Transverse colon (tissue), 4 donors: ENCODE results near the gene KCNQ2. TPM values are rescaled to one million over a fixed set of nuclear protein-coding genes. Genes with fewer than 3 reads are reported as not detected.

Experiments used
- DNase-seq: peaks from one replicate; pipeline ENCODE4 v3.0.0-alpha.2; 2019
- H3K27ac ChIP-seq, 4 donors: fragments of 200-600 bp; sonication (generic); 2 replicates each; pipeline ENCODE4 v1.5.1; 2016 to 2018; ENCODE audit warnings: inconsistent platforms in 4 of 4
- H3K27me3 ChIP-seq: fragments of 200-600 bp; sonication (generic); 2 replicates; pipeline ENCODE4 v1.5.1; 2017; ENCODE audit warnings: inconsistent platforms
- H3K36me3 ChIP-seq, 4 donors: fragments of 200-600 bp; sonication (generic); 2 replicates each; pipeline ENCODE4 v1.5.1; 2017 to 2019; ENCODE audit warnings: inconsistent platforms in 4 of 4
- H3K4me1 ChIP-seq, 4 donors: fragments of 200-600 bp; sonication (generic); 2 replicates each; pipeline ENCODE4 v1.5.1; 2017 to 2020; ENCODE audit warnings: inconsistent platforms in 4 of 4
- H3K4me3 ChIP-seq, 4 donors: fragments of 200-600 bp; sonication (generic); 1 replicate in 1 of 4; 2 replicates in 3 of 4; pipeline versions ENCODE4 v1.5.1 to v1.6.1; 2017 to 2019; ENCODE audit warnings: inconsistent platforms in 4 of 4
- H3K9me3 ChIP-seq, 2 donors: fragments of 200-600 bp; sonication (generic); 2 replicates each; pipeline ENCODE4 v1.5.1; 2017 to 2019; ENCODE audit warnings: inconsistent platforms in 2 of 2
- CTCF ChIP-seq, 5 experiments: fragments of 200-600 bp in 3 of 5; fragments of 450-650 bp in 2 of 5; sonication (generic) in 3 of 5; IDR thresholded peaks; 1 replicate in 2 of 5; 2 replicates in 3 of 5; pipeline ENCODE4 v1.5.1; 2016 to 2017; ENCODE audit warnings: antibody characterized with exemption in 5 of 5, inconsistent platforms in 3 of 5, mild to moderate bottlenecking in 2 of 5, moderate library complexity in 1 of 5
- EP300 ChIP-seq: sonication (generic); formaldehyde crosslinking; IDR thresholded peaks from one replicate; pipeline ENCODE4 v1.6.1; 2017; ENCODE audit warnings: antibody characterized with exemption, low read depth
- POLR2A ChIP-seq: fragments of 450-650 bp; IDR thresholded peaks from one replicate; pipeline ENCODE4 v1.6.1; 2016; ENCODE audit warnings: antibody characterized with exemption, mild to moderate bottlenecking, moderate library complexity
- POLR2AphosphoS5 ChIP-seq, 3 donors: sonication (generic); formaldehyde crosslinking; IDR thresholded peaks; one replicate each; pipeline ENCODE4 v1.6.1; 2016; ENCODE audit warnings: antibody characterized with exemption in 3 of 3
- WGBS, 2 donors: methylation state at CpG; one replicate each; pipeline ENCODE4 v1.1.5; 2018; ENCODE audit warnings: low coverage in 1 of 2; 5-methylcytosine and 5-hydroxymethylcytosine counted together
- in situ Hi-C, 4 donors: fragments of 200-750 bp; cut with MboI; loops; one replicate each; pipeline versions ENCODE4 v1.15.0 to v1.15.1; 2017; ENCODE audit warnings: low sequenced_read_pairs in 3 of 4, low pct_ligation_motif_present in 1 of 4, low pct_unique_long_range_greater_than_20kb in 1 of 4
- intact Hi-C: fragments of 100-400 bp; cut with DNase I; formaldehyde crosslinking; loops from one replicate; pipeline ENCODE4 v1.15.1; 2023; ENCODE audit warnings: low total_unique reads
- total RNA-seq, 4 donors: library from RNA; depleted of rRNA; stranded (reverse); fragments of >200 nt; gene quantifications; one replicate each; pipeline ENCODE4 v1.1.0, GENCODE V29; 2016

Gene KCNQ2
- total RNA-seq, 4 donors from 2014 or later: 0.32 to 0.41 (median 0.37) TPM; not detected in 1

- TF ChIP-seq POLR2AphosphoS5 (IDR thresholded peaks at IDR 0.05): no peak
- TF ChIP-seq POLR2A: no peak
- TF ChIP-seq CTCF (IDR thresholded peaks at IDR 0.05): no peak
- TF ChIP-seq EP300: no peak
- 59% methylated on average over 37 of the region's 39 CpGs; no CpG with 5 or more reads in 1 of the 2 donors for WGBS, 2 donors
- intact Hi-C loops: no loop called here
Measured at GRCh38 chr20:63411898-63412631, 60.4 kb downstream of the KCNQ2 start.

GRCh38 chr20:63411151-63411897 is 61.1 kb downstream of the KCNQ2 start:
- H3K36me3 ChIP-seq: no peaks in the 10 kb centered on the region
- intact Hi-C loops: no loop called here
- H3K4me1 ChIP-seq: no peaks in the 10 kb centered on the region
- no peak for DNase-seq
- H3K4me3 ChIP-seq: no peak overlapping the region
- no peaks in the 10 kb centered on the region for H3K9me3 ChIP-seq
- H3K27ac ChIP-seq: no peak overlapping the region
- TF ChIP-seq POLR2AphosphoS5 (IDR thresholded peaks at IDR 0.05) (no peak), EP300 (no peak), CTCF (IDR thresholded peaks at IDR 0.05) (no peak), POLR2A (no peak)
- in situ Hi-C loops: no loop called here
- peaks cover 20% of the 10 kb centered on the region for H3K27me3 ChIP-seq
- WGBS, 2 donors: 76% methylated on average over 25 of the region's 27 CpGs; no CpG with 5 or more reads in 1 of the 2 donors

More at GRCh38 chr20:63411898-63412631, 60.4 kb downstream of the KCNQ2 start:
- no peaks in the 10 kb centered on the region for H3K9me3 ChIP-seq
- H3K4me1 ChIP-seq: no peaks in the 10 kb centered on the region
- no peak for DNase-seq
- peaks cover 20% of the 10 kb centered on the region for H3K27me3 ChIP-seq
- no peaks in the 10 kb centered on the region for H3K36me3 ChIP-seq
- no peak overlapping the region for H3K4me3 ChIP-seq
- no peak overlapping the region for H3K27ac ChIP-seq
- in situ Hi-C loops: no loop called here

- no peak for DNase-seq
- no peaks in the 10 kb centered on the region for H3K9me3 ChIP-seq
- WGBS, 2 donors: 88% methylated on average over 19 of the region's 23 CpGs; no CpG with 5 or more reads in 1 of the 2 donors
- no peaks in the 10 kb centered on the region for H3K4me1 ChIP-seq
- H3K27ac ChIP-seq: no peak overlapping the region
- H3K27me3 ChIP-seq: peaks cover 13% of the 10 kb centered on the region
- intact Hi-C loops: no loop called here
- H3K36me3 ChIP-seq: no peaks in the 10 kb centered on the region
- in situ Hi-C loops: no loop called here
- no peak for TF ChIP-seq EP300
- no peak for TF ChIP-seq CTCF (IDR thresholded peaks at IDR 0.05)
- no peak for TF ChIP-seq POLR2A
- no peak for TF ChIP-seq POLR2AphosphoS5 (IDR thresholded peaks at IDR 0.05)
- H3K4me3 ChIP-seq: no peak overlapping the region
Measured at GRCh38 chr20:63409834-63410435, 62.5 kb downstream of the KCNQ2 start.
